Chondrocyte (in vitro differentiated cells): Measurements from ENCODE around the gene ARHGAP26. TPM values are rescaled to one million over a fixed set of nuclear protein-coding genes. Genes with fewer than 3 reads are reported as not detected.

Source experiments
- DNase-seq: peaks from one replicate; pipeline ENCODE4 v3.0.0; 2021; ENCODE audit warnings: mixed read lengths, low spot score
- H3K27ac Mint-ChIP-seq: one replicate; pipeline ENCODE4 v1.8.0; 2021; ENCODE audit warnings: mild to moderate bottlenecking, moderate library complexity, mixed read lengths; ENCODE audit not compliant: unreplicated experiment
- H3K27me3 Mint-ChIP-seq: 2 replicates; pipeline ENCODE4 v1.8.0; 2021; ENCODE audit warnings: low read depth, mixed read lengths
- H3K36me3 Mint-ChIP-seq: 2 replicates; pipeline ENCODE4 v1.8.0; 2021; ENCODE audit warnings: low read depth, mixed read lengths
- H3K4me1 Mint-ChIP-seq: 2 replicates; pipeline ENCODE4 v1.8.0; 2021; ENCODE audit warnings: low read depth, mild to moderate bottlenecking, mixed read lengths
- H3K4me3 Mint-ChIP-seq: one replicate; pipeline ENCODE4 v1.8.0; 2021; ENCODE audit warnings: mild to moderate bottlenecking, moderate library complexity, mixed read lengths; ENCODE audit not compliant: unreplicated experiment
- H3K9me3 Mint-ChIP-seq: 2 replicates; pipeline ENCODE4 v1.8.0; 2021; ENCODE audit warnings: low read depth, mixed read lengths
- total RNA-seq: library from RNA; stranded (reverse); gene quantifications from 3 replicates; pipeline ENCODE4 v1.2.1, GENCODE V29; 2021
- TF ChIP-seq, protein P1 (sequence below): fragments of 200-600 bp; sonication (generic); IDR thresholded peaks from 2 replicates; pipeline ENCODE4 v1.5.0; 2021; ENCODE audit warnings: antibody characterized with exemption, mild to moderate bottlenecking, moderate library complexity

The ARHGAP26 gene
- total RNA-seq, 1 donor from 2014 or later = 16.4 TPM

- no peaks in the 10 kb centered on the region for H3K36me3 Mint-ChIP-seq
- H3K9me3 Mint-ChIP-seq = no peaks in the 10 kb centered on the region
- no peak overlapping the region for H3K4me3 Mint-ChIP-seq
- H3K27me3 Mint-ChIP-seq = no peaks in the 10 kb centered on the region
- H3K4me1 Mint-ChIP-seq = peaks cover 48% of the 10 kb centered on the region
- no peak overlapping the region for H3K27ac Mint-ChIP-seq
- TF ChIP-seq, protein P1, sequence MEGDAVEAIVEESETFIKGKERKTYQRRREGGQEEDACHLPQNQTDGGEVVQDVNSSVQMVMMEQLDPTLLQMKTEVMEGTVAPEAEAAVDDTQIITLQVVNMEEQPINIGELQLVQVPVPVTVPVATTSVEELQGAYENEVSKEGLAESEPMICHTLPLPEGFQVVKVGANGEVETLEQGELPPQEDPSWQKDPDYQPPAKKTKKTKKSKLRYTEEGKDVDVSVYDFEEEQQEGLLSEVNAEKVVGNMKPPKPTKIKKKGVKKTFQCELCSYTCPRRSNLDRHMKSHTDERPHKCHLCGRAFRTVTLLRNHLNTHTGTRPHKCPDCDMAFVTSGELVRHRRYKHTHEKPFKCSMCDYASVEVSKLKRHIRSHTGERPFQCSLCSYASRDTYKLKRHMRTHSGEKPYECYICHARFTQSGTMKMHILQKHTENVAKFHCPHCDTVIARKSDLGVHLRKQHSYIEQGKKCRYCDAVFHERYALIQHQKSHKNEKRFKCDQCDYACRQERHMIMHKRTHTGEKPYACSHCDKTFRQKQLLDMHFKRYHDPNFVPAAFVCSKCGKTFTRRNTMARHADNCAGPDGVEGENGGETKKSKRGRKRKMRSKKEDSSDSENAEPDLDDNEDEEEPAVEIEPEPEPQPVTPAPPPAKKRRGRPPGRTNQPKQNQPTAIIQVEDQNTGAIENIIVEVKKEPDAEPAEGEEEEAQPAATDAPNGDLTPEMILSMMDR = no peak
- no peak for DNase-seq
These were observed 464.1 kb downstream of the ARHGAP26 start for GRCh38 chr5:143234162-143234842.

GRCh38 chr5:143235423-143235822, 465.2 kb downstream of the ARHGAP26 start:
- Mint-ChIP-seq H3K9me3 (no peaks in the 10 kb centered on the region), H3K27me3 (no peaks in the 10 kb centered on the region), H3K27ac (peak overlapping the region; percentile 87), H3K36me3 (no peaks in the 10 kb centered on the region), H3K4me3 (no peak overlapping the region), H3K4me1 (peaks cover 40% of the 10 kb centered on the region)
- TF ChIP-seq, protein P1 = no peak
- DNase-seq = no peak

DNA sequence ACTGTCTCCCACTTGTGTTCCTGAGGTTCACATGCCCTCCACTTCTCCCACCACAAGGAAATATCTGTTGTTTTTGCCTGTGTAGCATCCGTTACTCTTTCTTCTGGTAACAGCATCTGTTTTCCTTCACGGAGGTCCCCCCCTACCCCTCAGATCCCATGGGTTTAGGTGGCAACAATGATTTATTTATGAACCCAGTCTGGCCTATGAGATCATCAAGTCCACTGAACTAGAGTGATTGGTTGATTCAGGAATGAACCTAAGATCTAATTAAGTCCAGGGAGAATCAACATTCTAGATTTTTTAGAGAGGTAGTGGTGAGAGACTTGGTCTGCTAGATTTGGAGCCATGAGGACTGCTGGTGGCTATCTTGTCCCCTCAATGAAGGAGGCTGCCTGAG, 466.5 kb downstream of the ARHGAP26 start:
- Mint-ChIP-seq H3K9me3 (no peaks in the 10 kb centered on the region), H3K36me3 (no peaks in the 10 kb centered on the region), H3K4me1 (peaks cover 28% of the 10 kb centered on the region), H3K4me3 (no peak overlapping the region), H3K27me3 (no peaks in the 10 kb centered on the region), H3K27ac (no peak overlapping the region)
- no peak for DNase-seq
- TF ChIP-seq, protein P1 = no peak

GRCh38 chr5:143237664-143238063, 467.5 kb downstream of the ARHGAP26 start:
- Mint-ChIP-seq H3K27me3 (no peaks in the 10 kb centered on the region), H3K4me1 (peaks cover 32% of the 10 kb centered on the region), H3K4me3 (no peak overlapping the region), H3K36me3 (no peaks in the 10 kb centered on the region), H3K27ac (no peak overlapping the region), H3K9me3 (no peaks in the 10 kb centered on the region)
- TF ChIP-seq, protein P1 = no peak
- no peak for DNase-seq

GRCh38 chr5:143238620-143239019, 468.4 kb downstream of the ARHGAP26 start:
- DNase-seq = no peak
- peaks cover 36% of the 10 kb centered on the region for H3K4me1 Mint-ChIP-seq
- H3K9me3 Mint-ChIP-seq = no peaks in the 10 kb centered on the region
- H3K4me3 Mint-ChIP-seq = no peak overlapping the region
- TF ChIP-seq, protein P1 = no peak
- no peaks in the 10 kb centered on the region for H3K27me3 Mint-ChIP-seq
- no peaks in the 10 kb centered on the region for H3K36me3 Mint-ChIP-seq
- no peak overlapping the region for H3K27ac Mint-ChIP-seq
